GM21423 (cell line): ENCODE measurements around the gene VSTM2L.

Source experiments
- ATAC-seq: cut with Tn5 transposase; IDR thresholded peaks from one replicate; pipeline ENCODE4 v1.9.1; 2021; ENCODE audit warnings: mild to moderate bottlenecking, moderate library complexity; ENCODE audit not compliant: unreplicated experiment

The VSTM2L gene

GRCh38 chr20:37899105-37900045, 3.6 kb upstream of the VSTM2L start:
- no peak for ATAC-seq

GRCh38 chr20:37901240-37901639, 1.7 kb upstream of the VSTM2L start:
- ATAC-seq = no peak

- no peak for ATAC-seq
Measured at GRCh38 chr20:37901654-37902503, 1.0 kb upstream of the VSTM2L start.

GRCh38 chr20:37903317-37904007, 535 bp downstream of the VSTM2L start:
- ATAC-seq = no peak

GRCh38 chr20:37904008-37904642, 1.2 kb downstream of the VSTM2L start:
- no peak for ATAC-seq

GRCh38 chr20:37904845-37905373, 2.0 kb downstream of the VSTM2L start:
- ATAC-seq = no peak

- ATAC-seq = no peak
Measured at GRCh38 chr20:37905671-37906613, 3.0 kb downstream of the VSTM2L start.

- no peak for ATAC-seq
Measured at GRCh38 chr20:37907330-37907676, 4.4 kb downstream of the VSTM2L start.

GRCh38 chr20:37907677-37908401, 4.9 kb downstream of the VSTM2L start:
- no peak for ATAC-seq

GRCh38 chr20:37911261-37911660, 8.3 kb downstream of the VSTM2L start:
- ATAC-seq = no peak

- no peak for ATAC-seq
Measured at GRCh38 chr20:37911838-37912281, 8.9 kb downstream of the VSTM2L start.

- ATAC-seq = no peak
Measured at GRCh38 chr20:37912874-37913273, 9.9 kb downstream of the VSTM2L start.

- ATAC-seq = no peak
Measured at GRCh38 chr20:37913567-37914366, 10.8 kb downstream of the VSTM2L start.

GRCh38 chr20:37914367-37914671, 11.4 kb downstream of the VSTM2L start:
- ATAC-seq = no peak

GRCh38 chr20:37914672-37915433, 11.9 kb downstream of the VSTM2L start:
- ATAC-seq = no peak

- no peak for ATAC-seq
Measured at GRCh38 chr20:37915434-37915787, 12.5 kb downstream of the VSTM2L start.

GRCh38 chr20:37915800-37916570, 13.1 kb downstream of the VSTM2L start:
- no peak for ATAC-seq
